Endothelial cell of umbilical vein (primary cell): ENCODE measurements around the gene TPRG1L. TPM values are rescaled to one million over a fixed set of nuclear protein-coding genes. Genes with fewer than 3 reads are reported as not detected.

Experiments used
- BruUV-seq: library from RNA; stranded (reverse); fragments of 400-500 nt; replicated peaks from 2 replicates; lab custom pipeline; 2021; lab: Mats Ljungman, UMichigan
- CTCF ChIA-PET: fragments of 300-600, 350-600 bp; sonication (Branson Sonifier 250); formaldehyde crosslinking; loops from one replicate; lab custom pipeline; 2021; ENCODE audit warnings: antibody characterized with exemption, inconsistent platforms; lab: Charles Lee
- POLR2A ChIA-PET: fragments of 300-600, 350-600 bp; sonication (Branson Sonifier 250); formaldehyde crosslinking; loops from one replicate; lab custom pipeline; 2021; ENCODE audit warnings: antibody characterized with exemption, inconsistent platforms; lab: Charles Lee
- DNase-seq: peaks from one replicate; pipeline ENCODE4 v3.0.0-alpha.2; 2011; ENCODE audit warnings: low read depth, low spot score
- FAIRE-seq: peaks from 2 replicates; lab custom pipeline; 2011; peaks lifted over from hg19 to GRCh38; lab: Jason Lieb, UNC
- H2AFZ ChIP-seq: 2 replicates; pipeline ENCODE4 v1.6.0; 2012; ENCODE audit warnings: low read depth, low read length, control low read depth, inconsistent platforms
- H3K27ac ChIP-seq: 2 replicates; pipeline ENCODE4 v1.5.1; 2011; ENCODE audit warnings: low read depth, mild to moderate bottlenecking, control low read depth, low read length, moderate library complexity; ENCODE audit not compliant: insufficient read depth
- H3K27me3 ChIP-seq, 2 experiments: 2 replicates each; pipeline versions ENCODE4 v1.6.0 to v1.6.1; 2011; ENCODE audit warnings: low read length in 2 of 2, mixed read lengths in 1 of 2; ENCODE audit not compliant: control insufficient read depth in 2 of 2, insufficient read depth in 2 of 2
- H3K36me3 ChIP-seq, 2 experiments: 2 replicates in 1 of 2; 3 replicates in 1 of 2; pipeline ENCODE4 v1.5.1; 2011; ENCODE audit warnings: low read length in 2 of 2, mild to moderate bottlenecking in 1 of 2, moderate library complexity in 1 of 2; ENCODE audit not compliant: control insufficient read depth in 2 of 2, insufficient read depth in 2 of 2; ENCODE audit errors: extremely low read depth in 1 of 2
- H3K4me1 ChIP-seq: 3 replicates; pipeline ENCODE4 v1.5.1; 2011; ENCODE audit warnings: mild to moderate bottlenecking, low read length; ENCODE audit not compliant: control insufficient read depth, insufficient read depth; ENCODE audit errors: extremely low read depth
- H3K4me2 ChIP-seq: 2 replicates; pipeline ENCODE4 v1.6.1; 2011; ENCODE audit warnings: low read length, control low read depth, mixed read lengths; ENCODE audit not compliant: insufficient read depth
- H3K4me3 ChIP-seq, 3 experiments: fragments of 200-600 bp in 1 of 3; sonication (generic), shearing (Covaris generic) in 1 of 3; replicated peaks in 1 of 3; 2 replicates each; pipeline ENCODE4 v1.5.1; 2011 to 2016; ENCODE audit warnings: control low read depth in 3 of 3, low read length in 3 of 3, mild to moderate bottlenecking in 2 of 3, inconsistent platforms in 1 of 3, low read depth in 1 of 3, moderate library complexity in 1 of 3; ENCODE audit not compliant: insufficient read depth in 1 of 3
- H3K79me2 ChIP-seq: 2 replicates; pipeline ENCODE4 v1.6.0; 2012; ENCODE audit warnings: low read length, inconsistent platforms; ENCODE audit not compliant: control insufficient read depth, insufficient read depth
- H3K9ac ChIP-seq: replicated peaks from 2 replicates; pipeline ENCODE3; 2011; ENCODE audit warnings: low read length, control low read depth; ENCODE audit not compliant: insufficient read depth; ENCODE audit errors: extremely low read depth
- H3K9me1 ChIP-seq: replicated peaks from 3 replicates; pipeline ENCODE4 v1.6.0; 2011; ENCODE audit warnings: mild to moderate bottlenecking, low read length; ENCODE audit not compliant: control insufficient read depth, insufficient read depth; ENCODE audit errors: extremely low read depth
- H3K9me3 ChIP-seq: replicated peaks from 2 replicates; pipeline ENCODE4 v1.5.1; 2012; ENCODE audit warnings: low read length, inconsistent platforms; ENCODE audit not compliant: control insufficient read depth, insufficient read depth
- H4K20me1 ChIP-seq: replicated peaks from 2 replicates; pipeline ENCODE3; 2011; ENCODE audit warnings: mild to moderate bottlenecking, low read length; ENCODE audit not compliant: control insufficient read depth, insufficient read depth; ENCODE audit errors: extremely low read depth
- CTCF ChIP-seq, 2 donors: IDR thresholded peaks; 1 replicate in 1 of 2; 2 replicates in 1 of 2; pipeline ENCODE4 v1.5.1; 2011; ENCODE audit warnings: low read length in 2 of 2, mild to moderate bottlenecking in 2 of 2, moderate library complexity in 2 of 2, control low read depth in 1 of 2, inconsistent platforms in 1 of 2, low read depth in 1 of 2; ENCODE audit not compliant: insufficient read depth in 1 of 2; ENCODE audit errors: extremely low read depth in 1 of 2
- EZH2 ChIP-seq: IDR thresholded peaks from 2 replicates; pipeline ENCODE4 v1.6.1; 2012; ENCODE audit warnings: borderline replicate concordance, low read depth, mild to moderate bottlenecking, moderate library complexity, low read length, inconsistent platforms; ENCODE audit not compliant: severe bottlenecking
- FOS ChIP-seq: IDR thresholded peaks from 2 replicates; pipeline ENCODE4 v1.6.1; 2011; ENCODE audit warnings: mild to moderate bottlenecking, low read length, moderate library complexity, borderline replicate concordance; ENCODE audit not compliant: insufficient read depth
- GATA2 ChIP-seq: IDR thresholded peaks from 2 replicates; pipeline ENCODE4 v1.7.0; 2011; ENCODE audit warnings: low read depth, mild to moderate bottlenecking, moderate library complexity, mixed read lengths, low read length; ENCODE audit not compliant: insufficient read length, insufficient read depth
- JUN ChIP-seq: IDR thresholded peaks from 2 replicates; pipeline ENCODE4 v1.6.1; 2011; ENCODE audit warnings: borderline replicate concordance, low read depth; ENCODE audit not compliant: insufficient read length, insufficient read depth
- MAX ChIP-seq: IDR thresholded peaks from 2 replicates; pipeline ENCODE4 v1.6.1; 2011; ENCODE audit not compliant: insufficient read depth, insufficient read length
- MYC ChIP-seq: IDR thresholded peaks from one replicate; pipeline ENCODE4 v1.6.1; 2011; ENCODE audit warnings: mild to moderate bottlenecking, low read depth, low read length
- POLR2A ChIP-seq: IDR thresholded peaks from 2 replicates; pipeline ENCODE4 v1.6.1; 2012; ENCODE audit warnings: low read depth, mild to moderate bottlenecking, control low read depth, low read length
- POLR2AphosphoS5 ChIP-seq: IDR thresholded peaks from 2 replicates; pipeline ENCODE4 v1.6.1; 2012; ENCODE audit warnings: low read depth, mild to moderate bottlenecking, control low read depth, low read length, moderate library complexity; ENCODE audit not compliant: insufficient read depth
- dilution Hi-C: fragments of 300-500 bp; cut with MboI; formaldehyde crosslinking; loops from one replicate; pipeline ENCODE4 v1.15.0; 2019; ENCODE audit warnings: low sequenced_read_pairs; ENCODE audit not compliant: extremely low pct_ligation_motif_present
- intact Hi-C: fragments of 100-400 bp; cut with micrococcal nuclease; formaldehyde crosslinking; loops from one replicate; pipeline ENCODE4 v1.10.0; 2022
- polyA plus RNA-seq, 4 experiments: library from polyadenylated mRNA; depleted of rRNA in 3 of 4; stranded (reverse) in 3 of 4; unstranded in 1 of 4; fragments of >200 nt; gene quantifications; 2 replicates each; pipeline versions ENCODE4 v1.2.1 to v1.2.3, GENCODE V29; 2011 to 2012; ENCODE audit warnings: missing spikeins in 1 of 4
- total RNA-seq: library from RNA; stranded (reverse); gene quantifications from 2 replicates; pipeline ENCODE4 v1.2.3, GENCODE V29; 2021

The TPRG1L gene
- total and polyA plus RNA-seq, 2 donors (not counting 3 experiments of a cell fraction or from before 2014, with no cell fraction given): 52.3 to 53.8 TPM

- H3K79me2 ChIP-seq: no peaks in the 10 kb centered on the region
- no TSS peak for BruUV-seq
- TF ChIP-seq FOS: no peak
- TF ChIP-seq JUN: no peak
- no peak for TF ChIP-seq EZH2
- TF ChIP-seq POLR2AphosphoS5: no peak
- TF ChIP-seq CTCF (IDR thresholded peaks at IDR 0.05; ENCODE audit: extremely low read depth in 1 of 2, insufficient read depth in 1 of 2, low read depth in 1 of 2, low read length in 2 of 2): no peak
- TF ChIP-seq GATA2: no peak
- no peak for TF ChIP-seq MAX
- no peak for TF ChIP-seq POLR2A
- no peak for TF ChIP-seq MYC
- no peaks in the 10 kb centered on the region for H3K9me3 ChIP-seq
- H3K4me1 ChIP-seq: peaks cover 12% of the 10 kb centered on the region
- no peaks in the 10 kb centered on the region for H3K27me3 ChIP-seq
- FAIRE-seq: no peak
- no peaks in the 10 kb centered on the region for H3K36me3 ChIP-seq
- CTCF ChIA-PET: no interaction called here
- no peaks in the 10 kb centered on the region for H4K20me1 ChIP-seq
- no peak for DNase-seq
- intact Hi-C loops (no loop called here), dilution Hi-C loops (no loop called here)
- H2AFZ ChIP-seq: no peak overlapping the region
- no peak overlapping the region for H3K27ac ChIP-seq
- no peaks in the 10 kb centered on the region for H3K9me1 ChIP-seq
- POLR2A ChIA-PET: no interaction called here
- H3K9ac ChIP-seq: no peak overlapping the region
- no peak overlapping the region for H3K4me3 ChIP-seq
- no peak overlapping the region for H3K4me2 ChIP-seq
Observed at GRCh38 chr1:3595949-3596348, 28.9 kb upstream of the TPRG1L start.
